ENCODE results near the gene D2HGDH.
"Not testable (repeated sequence)": the region's sequence is repeated elsewhere in the genome, so short reads cannot be mapped to it uniquely, and the experiment has no call there.

Gene D2HGDH

DNA sequence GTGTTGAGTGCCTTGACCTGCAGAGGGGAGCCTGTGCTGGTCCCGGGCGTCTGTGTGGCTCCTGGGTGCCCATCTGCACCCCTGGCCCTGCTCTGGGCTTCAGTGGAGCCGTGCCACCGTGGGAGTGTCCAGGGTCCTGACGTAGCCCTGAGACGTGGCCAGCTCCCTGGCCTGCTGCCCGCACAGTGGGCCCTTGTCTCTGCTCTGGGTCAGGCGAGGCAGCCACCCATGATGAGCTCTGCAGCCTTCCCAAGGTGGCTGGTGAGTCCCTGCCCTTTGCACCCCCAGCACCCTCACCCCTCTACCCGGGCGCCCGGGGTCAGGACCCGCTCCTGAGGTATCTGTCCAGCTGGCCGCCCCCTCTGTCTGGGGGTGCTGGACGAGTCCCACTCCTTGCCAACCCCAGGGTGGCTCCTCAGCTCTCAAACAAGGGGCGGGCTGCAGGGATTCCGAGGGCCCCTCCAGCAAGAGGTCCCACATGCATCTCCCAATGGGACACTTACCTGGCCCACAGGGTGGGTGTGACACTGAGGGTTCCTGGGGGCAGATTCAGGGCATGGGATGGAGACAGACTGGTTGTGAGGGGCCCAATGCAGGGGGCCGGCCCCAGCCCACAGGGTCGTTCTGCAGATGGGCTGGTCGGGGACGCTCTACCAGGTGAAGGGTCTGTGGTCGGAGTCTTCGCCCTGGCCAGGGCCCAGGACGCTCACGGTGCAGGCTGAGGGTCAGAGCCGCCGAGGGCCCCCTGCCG lies 76.9 kb downstream of the D2HGDH start:
- DNase-seq, result no peak

DNA sequence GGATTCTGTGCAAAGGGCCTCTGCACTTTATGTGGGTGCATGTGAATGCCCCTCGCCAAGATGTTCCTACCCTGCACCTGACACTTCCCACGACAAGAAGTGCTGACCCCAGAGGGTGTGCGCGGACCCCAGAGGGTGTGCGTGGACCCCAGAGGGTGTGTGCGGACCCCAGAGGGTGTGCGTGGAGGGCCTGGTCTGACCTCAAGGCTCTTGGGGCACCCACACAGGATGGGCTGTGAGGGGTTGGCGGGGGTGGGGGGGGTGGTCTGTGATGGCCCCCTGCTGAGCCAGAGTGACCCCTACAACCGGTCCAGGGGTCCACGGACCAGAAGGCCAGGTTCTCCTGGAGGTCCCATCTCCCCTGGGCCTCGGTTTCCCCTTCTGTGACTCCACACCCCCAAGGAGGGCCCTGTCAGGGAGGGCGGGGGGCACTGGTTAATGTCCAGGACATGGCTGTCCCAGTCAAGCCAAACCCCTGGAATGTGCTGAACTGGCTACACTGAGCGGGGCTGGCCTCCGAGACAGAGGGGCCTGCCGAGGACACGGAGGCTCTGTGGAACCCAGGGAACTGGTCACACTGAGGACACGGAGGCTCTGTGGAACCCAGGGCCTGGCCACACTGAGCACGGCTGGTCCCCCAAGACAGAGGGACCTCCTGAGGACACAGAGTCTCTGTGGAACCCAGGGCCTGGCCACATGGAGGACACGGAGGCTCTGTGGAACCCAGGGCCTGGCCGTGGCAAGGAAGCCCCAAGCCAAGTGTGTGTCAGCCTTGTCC lies 77.7 kb downstream of the D2HGDH start:
- no peak for DNase-seq

DNA sequence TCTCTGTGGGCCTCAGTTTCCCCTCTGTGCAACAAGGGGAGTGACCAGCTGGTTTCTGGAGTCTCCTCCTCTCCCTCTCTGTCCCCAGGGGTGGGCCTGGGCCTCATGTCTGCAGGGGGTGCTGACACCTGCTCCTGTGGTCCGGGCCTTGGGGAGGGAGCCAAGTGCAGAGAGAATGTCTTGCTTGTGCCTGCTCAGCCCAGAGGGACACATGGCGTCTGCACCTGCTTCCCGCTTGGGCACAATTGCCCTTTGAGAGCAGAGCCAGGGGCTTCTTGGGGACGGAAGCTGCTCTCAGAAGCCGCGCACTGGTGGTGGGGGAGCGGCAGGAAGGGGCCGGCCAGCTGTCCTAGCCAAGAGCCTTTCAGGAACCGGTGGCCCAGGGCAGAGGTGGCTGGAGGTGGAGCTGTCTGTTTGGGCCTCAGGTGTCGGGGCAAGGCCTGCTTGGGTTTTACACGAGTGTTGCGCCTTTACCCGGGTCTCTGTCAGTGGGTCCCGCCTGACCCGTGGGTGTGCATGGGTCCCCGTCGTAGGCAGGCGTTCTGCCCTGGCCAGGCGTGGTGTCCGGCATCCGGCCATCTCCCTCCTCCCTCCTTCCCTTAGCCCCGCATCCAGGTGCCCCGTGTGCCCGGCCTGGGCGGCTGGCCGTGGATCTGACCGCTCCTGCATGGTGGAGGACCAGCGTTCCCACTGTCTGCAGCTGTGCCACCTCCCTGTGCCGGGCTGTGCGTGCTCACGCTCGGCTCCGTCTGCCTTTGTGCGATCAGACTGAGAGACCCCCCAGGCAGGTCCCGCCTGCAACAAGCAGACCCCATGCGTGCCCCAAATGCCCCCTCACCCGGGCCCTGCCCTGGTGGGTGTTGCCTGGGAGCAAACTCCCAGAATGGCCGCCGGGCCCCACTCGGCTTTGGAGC lies 78.6 kb downstream of the D2HGDH start:
- DNase-seq, result no peak

DNA sequence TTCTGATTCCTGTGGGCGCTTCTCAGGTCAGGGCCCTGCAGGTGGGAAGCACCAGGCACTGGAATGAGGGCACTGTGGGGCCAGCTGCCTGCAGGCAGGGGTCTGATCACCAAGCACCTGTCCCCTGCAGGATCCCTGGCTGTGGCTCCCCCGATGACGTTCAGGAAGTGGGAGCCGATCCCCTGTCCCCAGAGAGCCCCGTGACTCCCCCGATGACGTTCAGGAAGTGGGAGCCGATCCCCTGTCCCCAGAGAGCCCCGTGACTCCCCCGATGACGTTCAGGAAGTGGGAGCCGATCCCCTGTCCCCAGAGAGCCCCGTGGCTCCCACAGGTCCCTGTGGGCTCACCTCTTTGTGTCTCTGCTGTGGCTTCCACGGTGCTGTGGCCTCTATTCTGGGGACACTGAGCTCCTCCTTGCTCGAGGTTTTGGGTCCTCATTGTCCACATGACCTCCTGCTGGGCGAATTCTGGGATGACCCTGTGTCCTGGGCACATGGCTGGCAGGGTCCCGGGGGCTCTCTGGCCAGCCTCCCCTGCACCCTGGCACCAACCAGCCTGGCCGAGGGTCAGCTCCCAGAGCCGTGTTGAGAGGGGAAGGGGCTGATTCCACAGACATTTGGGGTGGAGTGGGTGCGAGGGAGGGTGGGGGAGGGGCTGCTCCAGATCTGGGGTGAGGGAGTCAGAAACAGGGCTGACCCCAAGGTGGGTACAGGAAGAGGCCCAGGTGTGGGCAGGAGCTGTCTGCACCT lies 79.4 kb downstream of the D2HGDH start:
- no peak for DNase-seq

DNA sequence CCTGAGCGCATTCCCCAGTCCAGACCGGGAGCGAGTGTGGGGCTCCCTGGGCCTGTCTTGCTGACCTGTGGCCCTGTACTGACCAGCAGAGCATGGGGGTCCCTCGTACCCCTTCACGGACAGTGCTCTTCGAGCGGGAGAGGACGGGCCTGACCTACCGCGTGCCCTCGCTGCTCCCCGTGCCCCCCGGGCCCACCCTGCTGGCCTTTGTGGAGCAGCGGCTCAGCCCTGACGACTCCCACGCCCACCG lies 79.9 kb downstream of the D2HGDH start:
- DNase-seq, result no peak

DNA sequence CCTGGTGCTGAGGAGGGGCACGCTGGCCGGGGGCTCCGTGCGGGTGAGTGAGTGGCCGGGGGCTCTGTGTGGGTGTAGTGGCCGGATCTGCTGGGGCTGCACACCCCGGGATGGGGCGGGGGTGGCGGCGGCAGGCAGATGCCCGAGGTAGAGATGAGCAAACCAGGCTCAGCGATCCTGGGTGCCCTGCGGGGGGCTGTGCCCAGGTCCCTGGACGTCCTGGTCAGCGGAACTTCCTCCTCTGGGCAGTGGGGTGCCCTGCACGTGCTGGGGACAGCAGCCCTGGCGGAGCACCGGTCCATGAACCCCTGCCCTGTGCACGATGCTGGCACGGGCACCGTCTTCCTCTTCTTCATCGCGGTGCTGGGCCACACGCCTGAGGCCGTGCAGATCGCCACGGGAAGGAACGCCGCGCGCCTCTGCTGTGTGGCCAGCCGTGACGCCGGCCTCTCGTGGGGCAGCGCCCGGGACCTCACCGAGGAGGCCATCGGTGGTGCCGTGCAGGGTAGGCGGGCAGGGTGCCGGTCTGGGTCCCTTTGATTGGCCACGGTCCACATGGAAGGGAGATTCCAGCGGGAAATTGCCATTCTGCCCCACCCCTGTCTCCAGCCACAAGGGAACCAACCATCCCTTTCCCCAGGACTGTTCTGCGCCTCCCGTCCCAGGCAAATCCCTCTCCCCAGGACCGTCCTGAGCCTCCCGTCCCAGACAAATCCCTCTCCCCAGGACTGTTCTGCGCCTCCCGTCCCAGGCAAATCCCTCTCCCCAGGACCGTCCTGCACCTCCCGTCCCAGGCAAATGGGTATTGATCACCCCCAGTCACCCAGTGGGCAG lies 80.4 kb downstream of the D2HGDH start:
- no peak for DNase-seq

DNA sequence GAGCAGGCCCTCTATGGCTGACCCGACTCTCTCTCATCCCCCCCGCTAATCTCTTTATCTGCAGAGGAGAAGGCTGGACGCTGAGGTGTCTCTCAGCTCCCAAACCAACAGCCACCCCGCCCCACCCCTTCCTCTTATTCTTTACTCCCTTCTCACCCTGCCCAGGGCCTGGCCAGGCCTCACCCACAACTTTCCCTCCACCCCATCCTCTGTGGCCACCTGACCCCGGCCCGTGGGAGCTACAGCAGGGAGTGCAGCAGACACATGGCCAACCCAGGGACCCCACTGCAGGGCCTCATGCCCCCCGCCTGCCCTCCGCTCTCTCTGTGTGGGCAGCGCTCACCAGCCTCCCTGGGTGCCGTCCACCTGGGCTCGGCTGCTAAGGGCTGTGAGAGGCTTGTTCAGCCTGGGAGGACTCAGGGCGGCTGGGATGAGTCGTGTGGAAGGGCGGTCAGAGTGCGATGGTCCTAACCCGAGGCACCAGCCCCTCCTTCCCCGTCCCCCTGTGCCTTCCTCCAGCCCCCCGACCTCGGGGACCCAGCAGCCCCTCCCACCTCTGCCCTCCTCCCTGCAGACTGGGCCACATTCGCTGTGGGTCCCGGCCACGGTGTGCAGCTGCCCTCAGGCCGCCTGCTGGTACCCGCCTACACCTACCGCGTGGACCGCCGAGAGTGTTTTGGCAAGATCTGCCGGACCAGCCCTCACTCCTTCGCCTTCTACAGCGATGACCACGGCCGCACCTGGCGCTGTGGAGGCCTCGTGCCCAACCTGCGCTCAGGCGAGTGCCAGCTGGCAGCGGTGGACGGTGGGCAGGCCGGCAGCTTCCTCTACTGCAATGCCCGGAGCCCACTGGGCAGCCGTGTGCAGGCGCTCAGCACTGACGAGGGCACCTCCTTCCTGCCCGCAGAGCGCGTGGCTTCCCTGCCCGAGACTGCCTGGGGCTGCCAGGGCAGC lies 81.3 kb downstream of the D2HGDH start:
- no peak for DNase-seq

DNA sequence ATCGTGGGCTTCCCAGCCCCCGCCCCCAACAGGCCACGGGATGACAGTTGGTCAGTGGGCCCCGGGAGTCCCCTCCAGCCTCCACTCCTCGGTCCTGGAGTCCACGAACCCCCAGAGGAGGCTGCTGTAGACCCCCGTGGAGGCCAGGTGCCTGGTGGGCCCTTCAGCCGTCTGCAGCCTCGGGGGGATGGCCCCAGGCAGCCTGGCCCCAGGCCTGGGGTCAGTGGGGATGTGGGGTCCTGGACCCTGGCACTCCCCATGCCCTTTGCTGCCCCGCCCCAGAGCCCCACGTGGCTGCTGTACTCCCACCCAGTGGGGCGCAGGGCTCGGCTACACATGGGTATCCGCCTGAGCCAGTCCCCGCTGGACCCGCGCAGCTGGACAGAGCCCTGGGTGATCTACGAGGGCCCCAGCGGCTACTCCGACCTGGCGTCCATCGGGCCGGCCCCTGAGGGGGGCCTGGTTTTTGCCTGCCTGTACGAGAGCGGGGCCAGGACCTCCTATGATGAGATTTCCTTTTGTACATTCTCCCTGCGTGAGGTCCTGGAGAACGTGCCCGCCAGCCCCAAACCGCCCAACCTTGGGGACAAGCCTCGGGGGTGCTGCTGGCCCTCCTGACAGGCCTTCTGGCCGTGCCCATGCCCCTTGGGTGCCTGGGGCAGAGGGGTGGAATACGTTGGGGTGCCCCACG lies 82.1 kb downstream of the D2HGDH start:
- no peak for DNase-seq

DNA sequence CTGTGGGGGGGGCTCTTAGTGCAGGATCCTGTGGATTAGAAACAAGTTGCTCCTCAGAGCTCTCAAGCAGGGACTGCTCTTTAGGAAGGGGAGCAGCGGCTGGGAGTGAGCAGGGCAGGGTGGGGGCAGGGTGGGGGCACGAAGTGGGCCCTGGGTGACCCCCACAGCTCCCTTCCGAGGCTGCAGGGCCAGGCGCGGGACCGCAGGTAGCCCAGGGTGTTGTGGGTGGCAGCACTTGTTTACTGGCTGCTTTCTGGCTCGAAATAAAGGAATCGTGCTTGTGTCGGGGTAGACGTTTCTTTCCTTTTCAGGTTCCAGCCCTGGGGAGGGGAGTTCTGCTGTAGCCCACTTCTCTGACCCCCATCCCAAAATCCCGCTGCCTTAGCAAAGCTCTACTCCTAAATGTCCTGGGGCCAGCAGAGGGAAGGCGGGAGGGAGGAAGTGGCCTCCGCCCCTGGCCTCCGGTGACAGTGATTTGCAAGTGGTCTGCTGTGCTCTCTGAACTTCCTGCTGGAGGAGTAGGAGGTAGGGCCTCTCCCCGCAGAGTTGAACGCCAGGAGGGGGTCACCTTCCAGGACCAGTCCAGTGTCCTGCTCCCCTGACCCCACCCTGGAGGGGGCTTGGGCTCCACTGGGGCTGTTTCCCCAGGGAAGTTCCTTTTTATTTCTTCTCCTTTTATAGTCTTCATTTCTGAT lies 82.8 kb downstream of the D2HGDH start:
- no peak for DNase-seq

DNA sequence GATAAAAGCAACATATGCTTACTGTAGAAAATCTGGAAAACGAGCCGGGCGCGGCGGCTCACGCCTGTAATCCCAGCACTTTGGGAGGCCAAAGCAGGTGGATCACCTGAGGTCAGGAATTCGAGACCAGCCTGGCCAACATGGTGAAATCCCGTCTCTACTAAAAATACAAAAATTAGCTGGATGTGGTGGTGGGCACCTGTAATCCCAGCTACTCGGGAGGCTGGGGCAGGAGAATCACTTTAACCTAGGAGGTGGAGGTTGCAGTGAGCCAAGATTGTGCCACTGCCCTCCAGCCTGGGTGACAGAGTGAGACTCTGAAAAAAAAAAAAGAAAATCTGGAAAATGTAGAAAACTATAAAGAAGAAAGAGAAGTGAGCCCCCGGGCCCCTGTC lies 83.4 kb downstream of the D2HGDH start:
- DNase-seq, result not testable (repeated sequence)
